MM.1S (cell line): Measurements from ENCODE around the gene CKM.

ENCODE experiments used
- DNase-seq: peaks from one replicate; pipeline ENCODE4 v3.0.0-alpha.2; 2015
- H2AFZ ChIP-seq: fragments of 300-600 bp; sonication (generic); 2 replicates; pipeline ENCODE4 v1.6.0; 2016; ENCODE audit warnings: antibody characterized with exemption, low read length
- H3F3A ChIP-seq: fragments of 300-600 bp; sonication (generic); 2 replicates; pipeline ENCODE4 v1.6.1; 2016; ENCODE audit warnings: mild to moderate bottlenecking, antibody characterized with exemption, low read length, moderate library complexity, mixed read lengths; ENCODE audit not compliant: insufficient read depth
- H3K27ac ChIP-seq: fragments of 300-600 bp; sonication (generic); 2 replicates; pipeline ENCODE4 v1.5.1; 2016; ENCODE audit warnings: mild to moderate bottlenecking, low read length
- H3K27me3 ChIP-seq: fragments of 300-600 bp; sonication (generic); replicated peaks from 2 replicates; pipeline ENCODE4 v1.6.0; 2016; ENCODE audit warnings: low read length; ENCODE audit not compliant: insufficient read depth
- H3K36me3 ChIP-seq: fragments of 300-600 bp; sonication (generic); replicated peaks from 2 replicates; pipeline ENCODE4 v1.6.1; 2016; ENCODE audit warnings: mild to moderate bottlenecking, low read length, mixed read lengths; ENCODE audit not compliant: insufficient read depth
- H3K4me1 ChIP-seq: fragments of 300-600 bp; sonication (generic); 2 replicates; pipeline ENCODE4 v1.6.1; 2016; ENCODE audit warnings: low read length, mixed read lengths
- H3K4me2 ChIP-seq: fragments of 300-600 bp; sonication (generic); 2 replicates; pipeline ENCODE4 v1.6.0; 2016; ENCODE audit warnings: low read depth, low read length
- H3K4me3 ChIP-seq: fragments of 300-600 bp; sonication (generic); 2 replicates; pipeline ENCODE4 v1.5.1; 2016; ENCODE audit warnings: low read length, mixed read lengths
- H3K79me2 ChIP-seq: fragments of 300-600 bp; sonication (generic); 2 replicates; pipeline ENCODE4 v1.6.1; 2016; ENCODE audit warnings: mixed run types, low read length, mixed read lengths
- H3K9ac ChIP-seq: fragments of 300-600 bp; sonication (generic); 2 replicates; pipeline ENCODE4 v1.6.1; 2016; ENCODE audit warnings: low read length, mixed read lengths
- H3K9me2 ChIP-seq: fragments of 300-600 bp; sonication (generic); replicated peaks from 2 replicates; pipeline ENCODE4 v1.6.1; 2016; ENCODE audit warnings: mild to moderate bottlenecking, low read length, mixed read lengths; ENCODE audit not compliant: insufficient read depth
- H3K9me3 ChIP-seq: fragments of 300-600 bp; sonication (generic); replicated peaks from 2 replicates; pipeline ENCODE4 v1.6.1; 2016; ENCODE audit warnings: mild to moderate bottlenecking, low read length, mixed read lengths; ENCODE audit not compliant: insufficient read depth
- H4K20me1 ChIP-seq: fragments of 300-600 bp; sonication (generic); 2 replicates; pipeline ENCODE4 v1.6.1; 2016; ENCODE audit warnings: mild to moderate bottlenecking, low read length, moderate library complexity, mixed read lengths; ENCODE audit not compliant: insufficient read depth
- CTCF ChIP-seq: fragments of 300-600 bp; sonication (generic); IDR thresholded peaks from 2 replicates; pipeline ENCODE4 v1.5.1; 2016; ENCODE audit warnings: antibody characterized with exemption, low read length, mixed read lengths
- EZH2 ChIP-seq: fragments of 300-600 bp; sonication (generic); optimal IDR thresholded peaks from 2 replicates; pipeline ENCODE3; 2017; ENCODE audit warnings: low read depth, mild to moderate bottlenecking, antibody characterized with exemption, low read length, mixed read lengths
- EZH2phosphoT487 ChIP-seq: fragments of 300-600 bp; sonication (generic); IDR thresholded peaks from 2 replicates; pipeline ENCODE4 v1.6.1; 2018; ENCODE audit warnings: antibody characterized with exemption, low read length

Gene CKM

GRCh38 chr19:45352914-45353796 lies 30.5 kb upstream of the CKM start:
- Histone ChIP-seq H3K4me1 (no peaks in the 10 kb centered on the region), H4K20me1 (no peaks in the 10 kb centered on the region), H3K9ac (no peak overlapping the region), H3K79me2 (no peaks in the 10 kb centered on the region), H3K9me3 (no peaks in the 10 kb centered on the region), H3K27ac (no peak overlapping the region), H3K4me2 (no peak overlapping the region), H3K4me3 (no peak overlapping the region), H3K9me2 (no peaks in the 10 kb centered on the region), H3K27me3 (no peaks in the 10 kb centered on the region), H3K36me3 (no peaks in the 10 kb centered on the region), H2AFZ (no peak overlapping the region), H3F3A (no peaks in the 10 kb centered on the region)
- no peak for DNase-seq
- TF ChIP-seq EZH2phosphoT487 = no peak
- no peak for TF ChIP-seq EZH2
- no peak for TF ChIP-seq CTCF

GRCh38 chr19:45352471-45352870 lies 29.8 kb upstream of the CKM start:
- no peak overlapping the region for H3K4me3 ChIP-seq
- H3F3A ChIP-seq = no peaks in the 10 kb centered on the region
- no peaks in the 10 kb centered on the region for H3K36me3 ChIP-seq
- H2AFZ ChIP-seq = no peak overlapping the region
- H3K9ac ChIP-seq = no peak overlapping the region
- no peak for TF ChIP-seq EZH2phosphoT487
- TF ChIP-seq EZH2 = no peak
- no peak for TF ChIP-seq CTCF
- H3K27ac ChIP-seq = no peak overlapping the region
- H3K79me2 ChIP-seq = no peaks in the 10 kb centered on the region
- no peaks in the 10 kb centered on the region for H4K20me1 ChIP-seq
- DNase-seq = no peak
- no peaks in the 10 kb centered on the region for H3K9me3 ChIP-seq
- no peak overlapping the region for H3K4me2 ChIP-seq
- H3K27me3 ChIP-seq = 0 out of 2 replicates have a peak, but pooled peaks cover 5% of the 10 kb centered on the region
- H3K9me2 ChIP-seq = no peaks in the 10 kb centered on the region
- no peaks in the 10 kb centered on the region for H3K4me1 ChIP-seq

- 0 out of 2 replicates have a peak, but pooled peaks cover 8% of the 10 kb centered on the region for H3K27me3 ChIP-seq
- no peak overlapping the region for H3K27ac ChIP-seq
- no peak for DNase-seq
- no peaks in the 10 kb centered on the region for H3K4me1 ChIP-seq
- no peaks in the 10 kb centered on the region for H3K9me3 ChIP-seq
- H3K79me2 ChIP-seq = no peaks in the 10 kb centered on the region
- H2AFZ ChIP-seq = no peak overlapping the region
- no peaks in the 10 kb centered on the region for H4K20me1 ChIP-seq
- no peaks in the 10 kb centered on the region for H3K9me2 ChIP-seq
- H3F3A ChIP-seq = no peaks in the 10 kb centered on the region
- H3K9ac ChIP-seq = no peak overlapping the region
- TF ChIP-seq EZH2phosphoT487 (no peak), EZH2 (no peak), CTCF (no peak)
- H3K4me3 ChIP-seq = no peak overlapping the region
- no peak overlapping the region for H3K4me2 ChIP-seq
- no peaks in the 10 kb centered on the region for H3K36me3 ChIP-seq
Measured at GRCh38 chr19:45352062-45352461, 29.4 kb upstream of the CKM start.
